ENCODE data around the gene OSCAR.

The OSCAR gene

GRCh38 chr19:54100561-54100960 is at the start of gene OSCAR:
OSCAR (minus strand) TSS chr19:54100803; CDS start chr19:54100792, 11 bp downstream.
- DNase-seq (ENCODE audit: low spot score): no peak

DNA sequence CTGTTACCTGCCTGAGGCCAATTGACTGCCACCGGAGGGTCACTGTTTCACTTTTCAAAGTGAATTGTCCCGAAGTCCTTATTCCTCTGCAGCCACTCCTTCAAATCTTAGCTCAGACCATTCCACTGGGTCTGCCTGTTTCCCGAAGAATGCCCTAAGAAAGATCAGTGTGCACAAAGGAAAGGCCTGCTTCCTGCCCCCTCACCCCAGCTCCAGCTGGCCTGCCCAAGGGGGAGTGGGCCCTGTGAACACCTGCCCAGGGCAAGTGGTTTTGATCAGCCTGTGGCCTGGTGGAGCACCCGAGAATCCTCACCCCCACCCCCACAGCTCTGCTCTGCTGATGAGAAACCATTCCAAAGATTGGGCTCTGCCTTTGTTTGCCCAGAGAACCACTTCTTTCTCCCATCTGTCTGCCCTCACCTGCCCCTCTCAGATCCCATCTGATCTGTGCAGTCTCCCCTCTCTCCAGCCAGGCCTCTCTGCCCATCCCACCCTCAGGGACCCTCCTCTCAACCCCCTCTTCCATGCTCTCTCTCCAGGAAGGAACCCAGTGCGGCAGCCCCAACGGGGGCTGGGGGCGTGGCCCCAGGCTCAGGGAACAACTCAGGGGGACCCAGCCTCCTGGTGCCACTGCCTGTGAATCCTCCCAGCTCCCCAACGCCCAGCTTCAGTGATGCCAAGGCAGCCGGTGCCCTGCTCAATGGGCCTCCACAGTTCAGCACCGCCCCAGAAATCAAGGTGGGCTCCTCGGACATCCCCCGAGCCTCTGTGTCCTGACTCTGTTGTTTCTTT is 48.6 kb upstream of the OSCAR start:
- no peak for DNase-seq (ENCODE audit: low spot score)

- no peak for DNase-seq (ENCODE audit: low spot score)
Observed at GRCh38 chr19:54148158-54148557, 47.6 kb upstream of the OSCAR start.

- no peak for DNase-seq (ENCODE audit: low spot score)
Observed at GRCh38 chr19:54147676-54148075, 47.1 kb upstream of the OSCAR start.

DNA sequence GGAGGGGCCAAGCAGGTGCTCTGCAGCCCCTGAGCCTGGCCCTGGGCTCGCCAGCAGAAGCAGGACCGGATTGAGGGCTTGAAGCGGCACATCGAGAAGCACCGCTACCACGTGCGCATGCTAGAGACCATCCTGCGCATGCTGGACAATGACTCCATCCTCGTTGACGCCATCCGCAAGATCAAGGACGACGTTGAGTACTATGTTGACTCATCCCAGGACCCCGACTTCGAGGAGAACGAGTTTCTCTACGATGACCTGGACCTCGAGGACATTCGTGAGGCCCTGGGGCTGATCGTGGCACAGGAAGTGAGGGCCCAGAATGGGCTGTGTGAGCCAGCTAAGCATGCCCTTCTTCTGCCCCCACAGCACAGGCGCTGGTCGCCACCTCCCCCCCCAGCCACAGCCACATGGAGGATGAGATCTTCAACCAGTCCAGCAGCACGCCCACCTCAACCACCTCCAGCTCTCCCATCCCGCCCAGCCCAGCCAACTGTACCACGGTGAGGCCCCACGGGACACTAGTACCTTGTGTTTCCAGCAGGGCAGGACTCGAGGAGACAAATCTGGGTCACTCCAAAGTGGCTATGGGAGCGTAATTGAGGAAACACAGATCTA is 45.0 kb upstream of the OSCAR start:
- no peak for DNase-seq (ENCODE audit: low spot score)

- DNase-seq (ENCODE audit: low spot score): no peak
Observed at GRCh38 chr19:54142166-54142780, 41.7 kb upstream of the OSCAR start.

DNA sequence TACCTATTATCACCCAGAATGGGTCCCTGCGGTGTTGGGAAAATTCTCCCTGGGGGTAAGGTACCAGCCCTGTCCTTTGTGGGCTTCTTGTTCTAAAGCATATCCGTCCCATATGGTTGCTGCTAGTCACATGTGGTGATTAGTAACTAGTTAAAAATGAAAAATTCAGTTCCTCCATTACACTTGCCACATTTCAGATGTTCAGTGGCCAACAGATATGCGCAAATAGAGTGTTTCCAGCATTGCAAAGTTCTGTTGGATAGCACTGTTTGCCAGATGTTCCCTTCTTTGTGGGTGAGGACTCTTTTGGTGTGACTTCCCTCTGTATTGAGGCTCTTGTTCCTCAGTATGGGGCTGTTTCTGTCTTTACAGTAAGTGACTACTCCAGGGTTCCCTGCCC is 40.8 kb upstream of the OSCAR start:
- DNase-seq (ENCODE audit: low spot score): no peak

- no peak for DNase-seq (ENCODE audit: low spot score)
Observed at GRCh38 chr19:54138489-54139256, 38.1 kb upstream of the OSCAR start.

DNA sequence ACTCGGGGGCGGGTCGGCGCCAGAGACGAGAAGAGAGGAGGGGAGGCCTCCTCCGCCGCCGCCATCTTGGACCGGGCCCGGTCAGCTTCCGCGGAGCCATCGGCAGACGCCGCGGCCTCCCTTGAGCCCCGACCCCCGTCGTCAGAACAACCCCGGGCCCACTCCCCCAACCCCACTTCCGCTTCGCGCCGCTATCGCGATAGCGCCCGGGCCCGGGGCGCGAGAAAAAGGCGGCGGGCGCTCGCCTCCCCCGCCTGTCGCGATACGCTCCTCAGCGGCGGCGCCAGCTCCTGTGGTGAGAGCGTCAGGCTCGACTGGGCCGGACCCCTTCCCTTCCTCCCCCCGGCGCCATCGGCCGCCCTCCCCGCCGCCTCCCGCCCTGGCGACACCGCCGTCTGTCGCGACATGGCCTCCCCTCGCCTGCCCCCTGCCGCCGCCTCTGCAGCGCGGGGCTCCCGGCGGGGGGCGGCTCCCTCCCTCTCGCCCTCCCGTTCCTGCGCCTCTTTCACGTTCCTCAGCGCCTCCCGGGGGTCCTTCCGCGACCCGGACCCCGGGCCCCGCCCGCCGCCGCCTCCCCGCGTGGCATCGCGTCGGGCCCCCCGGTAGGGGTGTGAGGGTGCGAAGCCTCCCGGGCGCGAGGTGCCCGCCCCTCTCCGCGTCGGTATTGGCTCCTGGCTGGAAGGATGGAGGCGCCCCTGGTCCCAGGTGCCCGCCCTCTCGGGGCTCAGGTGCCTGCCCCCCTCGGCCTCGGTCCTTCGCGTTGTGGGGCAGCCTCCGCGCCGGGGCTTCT is 37.3 kb upstream of the OSCAR start, which contains the start of gene CNOT3:
TSS of gene CNOT3 (plus strand) at position 64 of the 790 bp plus-strand sequence. CDS start 5,217 bp downstream, outside the sequence.
- peak; percentile 78 for DNase-seq (ENCODE audit: low spot score)

DNA sequence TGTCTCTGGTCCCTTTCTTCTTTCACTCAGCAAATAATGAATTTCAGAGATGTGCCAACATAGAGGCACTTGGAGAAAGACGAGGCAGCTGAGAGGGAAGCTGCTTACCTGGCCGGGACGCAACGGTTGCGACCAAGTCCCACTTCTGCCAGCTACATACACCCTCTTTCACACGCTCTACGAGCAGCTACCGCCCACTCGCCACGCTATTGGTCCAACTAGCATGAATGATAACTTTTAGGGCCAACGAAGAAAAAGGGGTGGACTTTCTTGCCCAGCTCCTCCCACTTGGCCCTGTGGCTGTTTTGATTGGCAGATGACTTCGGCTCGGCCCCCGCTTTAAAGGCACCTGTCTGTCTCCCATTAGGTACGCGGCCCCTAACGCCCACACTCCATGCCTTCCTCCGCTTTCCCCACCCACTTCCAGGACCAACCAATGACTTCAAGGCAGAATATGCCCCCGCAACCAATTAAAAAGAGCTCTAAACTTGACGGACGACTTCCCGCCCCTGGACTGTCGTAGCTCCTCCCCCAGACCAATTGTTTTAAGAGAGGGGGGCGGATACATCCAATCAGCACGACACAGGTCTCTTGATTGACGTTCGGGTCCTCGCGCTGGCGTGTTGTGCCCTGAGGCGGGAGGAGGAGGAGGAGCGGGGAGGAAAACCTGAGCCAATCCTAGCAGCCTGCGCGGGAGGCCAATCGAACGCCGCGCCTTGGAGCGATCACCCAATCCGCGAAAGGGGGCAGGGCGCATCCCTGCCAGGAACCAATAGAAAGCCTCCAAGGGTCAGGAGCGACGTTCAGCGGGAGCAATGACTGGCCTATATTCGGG is 36.5 kb upstream of the OSCAR start:
- peak; percentile 99 for DNase-seq (ENCODE audit: low spot score)

- DNase-seq (ENCODE audit: low spot score): no peak
Observed at GRCh38 chr19:54136086-54136863, 35.7 kb upstream of the OSCAR start.

DNA sequence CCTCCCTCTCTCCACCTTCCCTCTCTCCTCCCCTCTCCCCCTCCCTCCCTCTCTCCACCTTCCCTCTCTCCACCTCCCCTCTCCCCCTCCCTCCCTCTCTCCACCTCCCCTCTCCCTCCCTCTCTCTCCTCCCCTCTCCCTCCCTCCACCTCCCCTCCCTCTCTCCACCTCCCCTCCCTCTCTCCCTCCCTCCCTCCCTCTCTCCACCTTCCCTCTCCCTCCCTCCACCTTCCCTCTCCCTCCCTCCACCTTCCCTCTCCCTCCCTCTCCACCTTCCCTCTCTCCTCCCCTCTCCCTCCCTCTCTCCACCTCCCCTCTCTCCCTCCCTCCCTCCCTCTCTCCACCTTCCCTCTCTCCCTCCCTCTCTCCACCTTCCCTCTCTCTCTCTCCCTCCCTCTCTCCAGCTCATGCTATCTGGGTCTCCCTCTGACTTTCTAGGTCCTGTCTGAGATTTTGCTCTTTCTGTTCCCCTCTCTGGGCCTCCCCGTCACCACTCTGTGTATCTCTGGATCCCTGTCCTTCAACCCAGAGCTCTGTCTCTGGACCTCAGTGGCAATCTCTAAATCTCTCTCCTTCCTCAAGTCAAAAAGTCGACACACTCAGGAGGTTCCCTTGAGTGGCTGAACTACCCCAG is 33.5 kb upstream of the OSCAR start:
- no peak for DNase-seq (ENCODE audit: low spot score)

DNA sequence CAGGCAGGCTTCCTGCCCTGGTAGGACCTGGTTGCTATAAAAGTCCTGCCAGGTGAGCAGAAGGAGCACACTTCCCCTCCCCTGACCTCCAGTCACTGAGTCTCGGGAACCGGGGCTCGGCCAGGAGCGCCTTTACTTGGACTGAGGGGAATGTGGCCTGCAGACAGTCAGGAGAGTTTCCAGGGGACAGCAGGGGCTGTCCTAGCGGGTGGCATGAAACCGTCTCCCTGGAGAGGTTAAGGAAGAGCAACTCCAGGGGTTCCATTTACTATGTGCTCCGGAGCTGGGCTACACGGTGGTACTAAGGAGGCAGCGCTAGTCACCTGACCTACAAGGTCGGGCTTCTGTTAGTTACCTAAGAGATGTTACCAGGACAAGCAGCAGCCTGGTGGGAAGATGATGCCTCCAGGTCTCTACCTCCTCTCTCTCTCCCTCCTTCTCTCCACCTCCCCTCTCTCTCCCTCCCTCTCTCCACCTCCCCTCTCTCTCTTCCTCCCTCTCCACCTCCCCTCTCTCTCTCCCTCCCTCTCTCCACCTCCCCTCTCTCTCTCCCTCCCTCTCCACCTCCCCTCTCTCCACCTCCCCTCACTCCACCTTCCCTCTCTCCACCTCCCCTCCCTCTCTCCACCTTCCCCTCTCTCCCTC is 32.8 kb upstream of the OSCAR start:
- no peak for DNase-seq (ENCODE audit: low spot score)

DNA sequence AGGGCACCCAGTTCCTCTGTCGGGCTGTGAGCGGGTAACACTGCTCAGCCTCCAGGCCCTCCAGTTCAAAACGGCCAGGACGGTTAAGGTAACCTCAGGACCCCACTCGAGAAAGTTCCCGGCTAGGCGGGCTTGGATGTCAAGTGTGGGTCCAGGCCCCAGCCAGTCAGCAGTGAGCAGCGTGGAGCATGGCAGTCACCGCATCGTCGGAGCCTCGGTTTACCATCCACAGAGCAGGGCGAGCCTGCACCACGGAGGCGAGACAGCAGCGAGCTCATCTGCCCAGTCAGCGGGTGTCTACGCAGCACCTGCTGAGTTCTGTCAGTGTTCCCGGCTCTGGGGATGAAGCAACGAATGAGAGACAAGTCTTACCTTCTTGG is 29.0 kb upstream of the OSCAR start:
- DNase-seq (ENCODE audit: low spot score): no peak

DNA sequence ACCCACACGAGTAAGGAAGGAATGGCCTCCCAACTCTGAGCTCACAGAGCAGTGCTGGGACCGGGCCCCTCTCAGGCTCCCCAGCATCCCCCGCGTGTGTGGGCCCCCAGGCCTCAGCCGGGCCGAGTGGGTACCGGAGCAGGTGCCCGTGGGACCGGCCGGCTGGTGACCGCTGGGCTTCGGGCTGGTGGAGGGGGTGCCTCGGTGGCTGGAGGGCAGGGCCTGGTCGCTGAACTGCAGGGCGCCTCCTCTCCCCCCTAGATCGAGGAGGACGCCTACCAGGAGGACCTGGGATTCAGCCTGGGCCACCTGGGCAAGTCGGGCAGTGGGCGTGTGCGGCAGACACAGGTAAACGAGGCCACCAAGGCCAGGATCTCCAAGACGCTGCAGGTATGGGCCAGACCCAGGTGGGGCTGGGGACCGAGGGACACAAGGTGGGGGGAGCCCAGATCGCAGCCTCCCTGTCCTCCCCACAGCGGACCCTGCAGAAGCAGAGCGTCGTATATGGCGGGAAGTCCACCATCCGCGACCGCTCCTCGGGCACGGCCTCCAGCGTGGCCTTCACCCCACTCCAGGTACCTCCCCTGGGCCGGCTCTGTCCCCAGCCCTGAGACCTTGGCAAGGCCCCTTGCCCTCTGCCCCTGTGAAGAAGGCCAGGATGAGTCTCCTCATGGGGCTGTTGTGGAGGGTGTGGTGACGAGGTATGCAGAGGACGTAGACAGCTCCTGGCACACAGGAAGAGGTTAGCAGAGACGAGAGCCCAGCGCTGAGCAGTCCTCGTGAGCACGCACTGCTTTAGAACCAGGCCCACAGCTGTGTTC is 28.4 kb upstream of the OSCAR start:
- no peak for DNase-seq (ENCODE audit: low spot score)

DNA sequence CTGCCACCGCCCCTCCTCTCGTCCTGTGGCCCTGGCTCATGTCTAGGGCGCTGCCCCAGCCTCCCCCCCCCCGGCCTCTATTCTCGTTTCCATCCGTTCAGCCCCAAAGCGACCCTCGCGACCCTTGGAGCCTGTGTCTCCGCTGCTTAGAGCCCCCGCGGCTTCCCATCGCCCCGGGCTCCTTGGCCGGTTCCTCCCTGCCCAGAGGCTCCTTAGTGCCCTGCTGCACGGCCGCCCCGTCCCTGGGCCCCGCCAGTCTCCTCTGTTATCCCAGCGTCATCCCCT is 27.8 kb upstream of the OSCAR start:
- DNase-seq (ENCODE audit: low spot score): no peak

DNA sequence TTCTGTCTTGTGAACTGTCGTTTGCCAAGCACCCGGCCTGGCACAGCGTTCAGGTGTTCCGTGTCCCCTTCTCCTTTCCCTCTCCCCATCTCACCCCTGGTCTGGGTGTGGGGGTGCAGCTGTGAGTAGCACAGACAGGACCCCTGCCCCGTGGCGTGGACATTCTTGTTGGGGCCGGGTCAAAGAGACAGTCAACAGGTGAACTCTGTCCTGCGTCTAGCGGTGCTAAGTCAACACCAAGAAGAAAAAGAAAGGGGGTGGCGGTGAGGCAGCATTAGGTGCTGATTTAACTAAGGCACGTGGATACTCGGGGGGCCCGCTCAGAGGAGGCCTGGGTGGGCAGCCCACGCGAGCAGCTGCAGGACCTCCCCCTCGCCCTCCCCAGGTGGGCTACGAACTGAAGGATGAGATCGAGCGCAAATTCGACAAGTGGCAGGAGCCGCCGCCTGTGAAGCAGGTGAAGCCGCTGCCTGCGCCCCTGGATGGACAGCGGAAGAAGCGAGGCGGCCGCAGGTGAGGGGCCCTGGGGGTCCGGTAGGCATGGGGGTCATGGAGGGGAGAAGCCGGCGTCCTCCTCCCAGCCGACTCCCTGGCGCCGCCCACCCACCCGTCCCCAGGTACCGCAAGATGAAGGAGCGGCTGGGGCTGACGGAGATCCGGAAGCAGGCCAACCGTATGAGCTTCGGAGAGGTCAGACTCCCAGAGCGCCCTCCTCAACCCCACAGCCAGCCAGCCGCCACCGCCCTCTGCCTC is 27.3 kb upstream of the OSCAR start:
- no peak for DNase-seq (ENCODE audit: low spot score)

DNA sequence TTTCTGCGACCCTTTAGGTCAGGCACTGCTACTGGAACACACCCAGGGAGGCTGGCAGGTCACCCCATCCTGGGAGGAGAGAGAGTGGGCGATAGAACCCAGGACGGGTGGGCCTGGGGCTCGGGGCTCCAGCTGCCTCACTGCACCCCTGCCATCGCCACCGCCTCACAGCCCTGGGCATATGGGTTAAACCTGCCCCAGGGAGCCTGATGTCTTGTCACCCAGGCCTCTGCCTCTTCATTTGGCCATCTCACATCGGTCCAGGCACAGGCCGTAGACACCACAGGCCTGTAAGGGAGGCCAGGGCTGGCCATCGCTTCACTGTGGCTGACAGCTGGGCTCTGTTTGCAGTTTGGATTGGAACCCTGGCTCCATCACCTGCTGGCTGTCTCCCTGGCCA is 25.1 kb upstream of the OSCAR start:
- no peak for DNase-seq (ENCODE audit: low spot score)

Data from iPS-NIHi11 (cell line).